NCI-H446 treated with DMSO at 0.1 percent for 48 hours (cell line): Measurements from ENCODE around the gene PNLIP.

Source experiments
- DNase-seq: peaks from one replicate; lab custom pipeline; 2025; lab: John Stamatoyannopoulos, UW

PNLIP gene

GRCh38 chr10:116574797-116575196 lies 29.1 kb downstream of the PNLIP start:
- DNase-seq, result no peak

GRCh38 chr10:116587878-116588591 lies 42.3 kb downstream of the PNLIP start:
- DNase-seq, result no peak

GRCh38 chr10:116588995-116589394 lies 43.3 kb downstream of the PNLIP start:
- DNase-seq, result no peak

GRCh38 chr10:116589926-116590325 lies 44.2 kb downstream of the PNLIP start:
- DNase-seq, result no peak

GRCh38 chr10:116590590-116591444 lies 45.1 kb downstream of the PNLIP start, which contains the start of gene PNLIPRP1:
TSS of gene PNLIPRP1 (plus strand) at chr10:116590959. CDS start at chr10:116591130, 171 bp downstream.
- no peak for DNase-seq

GRCh38 chr10:116593139-116593740 lies 47.5 kb downstream of the PNLIP start:
- DNase-seq, result no peak

GRCh38 chr10:116594525-116595035 lies 48.8 kb downstream of the PNLIP start:
- DNase-seq, result no peak

GRCh38 chr10:116596062-116596461 lies 50.3 kb downstream of the PNLIP start:
- DNase-seq, result no peak

- no peak for DNase-seq
Observed at GRCh38 chr10:116597543-116597942, 51.8 kb downstream of the PNLIP start.

GRCh38 chr10:116598329-116598728 lies 52.6 kb downstream of the PNLIP start:
- DNase-seq, result no peak

- DNase-seq, result no peak
Observed at GRCh38 chr10:116599991-116600390, 54.3 kb downstream of the PNLIP start.

- no peak for DNase-seq
Observed at GRCh38 chr10:116602648-116603400, 57.1 kb downstream of the PNLIP start.

- no peak for DNase-seq
Observed at GRCh38 chr10:116606061-116606483, 60.3 kb downstream of the PNLIP start.

GRCh38 chr10:116607336-116607735 lies 61.6 kb downstream of the PNLIP start:
- DNase-seq, result no peak

GRCh38 chr10:116608686-116609594 lies 63.2 kb downstream of the PNLIP start:
- DNase-seq, result no peak

GRCh38 chr10:116610443-116611152 lies 64.9 kb downstream of the PNLIP start:
- no peak for DNase-seq

GRCh38 chr10:116611153-116611545 lies 65.4 kb downstream of the PNLIP start:
- no peak for DNase-seq

GRCh38 chr10:116612107-116612769 lies 66.5 kb downstream of the PNLIP start:
- DNase-seq, result no peak

- no peak for DNase-seq
Observed at GRCh38 chr10:116613471-116613870, 67.7 kb downstream of the PNLIP start.
